ENCODE measurements around the gene NBEAL1.

DNA sequence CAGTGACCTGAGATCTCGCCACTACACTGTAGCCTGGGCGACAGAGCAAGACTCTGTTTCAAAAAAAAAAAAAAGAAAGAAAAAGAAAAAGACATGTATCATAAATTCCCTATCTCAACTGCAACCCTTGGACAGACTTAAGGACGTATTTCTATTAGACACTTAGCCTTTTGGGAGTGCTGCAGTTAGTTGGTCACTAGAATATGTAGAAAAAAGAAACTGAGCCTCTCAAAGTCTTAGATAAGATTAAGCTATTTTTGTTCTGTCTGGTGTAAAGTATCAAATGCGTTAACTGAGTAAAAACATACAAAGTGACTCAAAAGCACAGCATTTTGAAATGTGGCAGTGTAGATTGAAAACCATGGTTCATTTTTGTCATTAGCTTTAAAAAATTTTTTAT, 7.3 kb downstream of the NBEAL1 start:
- TF ChIP-seq, protein P1, sequence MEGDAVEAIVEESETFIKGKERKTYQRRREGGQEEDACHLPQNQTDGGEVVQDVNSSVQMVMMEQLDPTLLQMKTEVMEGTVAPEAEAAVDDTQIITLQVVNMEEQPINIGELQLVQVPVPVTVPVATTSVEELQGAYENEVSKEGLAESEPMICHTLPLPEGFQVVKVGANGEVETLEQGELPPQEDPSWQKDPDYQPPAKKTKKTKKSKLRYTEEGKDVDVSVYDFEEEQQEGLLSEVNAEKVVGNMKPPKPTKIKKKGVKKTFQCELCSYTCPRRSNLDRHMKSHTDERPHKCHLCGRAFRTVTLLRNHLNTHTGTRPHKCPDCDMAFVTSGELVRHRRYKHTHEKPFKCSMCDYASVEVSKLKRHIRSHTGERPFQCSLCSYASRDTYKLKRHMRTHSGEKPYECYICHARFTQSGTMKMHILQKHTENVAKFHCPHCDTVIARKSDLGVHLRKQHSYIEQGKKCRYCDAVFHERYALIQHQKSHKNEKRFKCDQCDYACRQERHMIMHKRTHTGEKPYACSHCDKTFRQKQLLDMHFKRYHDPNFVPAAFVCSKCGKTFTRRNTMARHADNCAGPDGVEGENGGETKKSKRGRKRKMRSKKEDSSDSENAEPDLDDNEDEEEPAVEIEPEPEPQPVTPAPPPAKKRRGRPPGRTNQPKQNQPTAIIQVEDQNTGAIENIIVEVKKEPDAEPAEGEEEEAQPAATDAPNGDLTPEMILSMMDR (IDR thresholded peaks at IDR 0.05), result no peak
- no peak for TF ChIP-seq POLR2A (IDR thresholded peaks at IDR 0.05)

Data from Peyer's patch (tissue), 4 donors.